ENCODE results near the gene SUGP1.
"Not testable (repeated sequence)": the region's sequence is repeated elsewhere in the genome, so short reads cannot be mapped to it uniquely, and the experiment has no call there.

The SUGP1 gene, protein sequence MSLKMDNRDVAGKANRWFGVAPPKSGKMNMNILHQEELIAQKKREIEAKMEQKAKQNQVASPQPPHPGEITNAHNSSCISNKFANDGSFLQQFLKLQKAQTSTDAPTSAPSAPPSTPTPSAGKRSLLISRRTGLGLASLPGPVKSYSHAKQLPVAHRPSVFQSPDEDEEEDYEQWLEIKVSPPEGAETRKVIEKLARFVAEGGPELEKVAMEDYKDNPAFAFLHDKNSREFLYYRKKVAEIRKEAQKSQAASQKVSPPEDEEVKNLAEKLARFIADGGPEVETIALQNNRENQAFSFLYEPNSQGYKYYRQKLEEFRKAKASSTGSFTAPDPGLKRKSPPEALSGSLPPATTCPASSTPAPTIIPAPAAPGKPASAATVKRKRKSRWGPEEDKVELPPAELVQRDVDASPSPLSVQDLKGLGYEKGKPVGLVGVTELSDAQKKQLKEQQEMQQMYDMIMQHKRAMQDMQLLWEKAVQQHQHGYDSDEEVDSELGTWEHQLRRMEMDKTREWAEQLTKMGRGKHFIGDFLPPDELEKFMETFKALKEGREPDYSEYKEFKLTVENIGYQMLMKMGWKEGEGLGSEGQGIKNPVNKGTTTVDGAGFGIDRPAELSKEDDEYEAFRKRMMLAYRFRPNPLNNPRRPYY

DNA sequence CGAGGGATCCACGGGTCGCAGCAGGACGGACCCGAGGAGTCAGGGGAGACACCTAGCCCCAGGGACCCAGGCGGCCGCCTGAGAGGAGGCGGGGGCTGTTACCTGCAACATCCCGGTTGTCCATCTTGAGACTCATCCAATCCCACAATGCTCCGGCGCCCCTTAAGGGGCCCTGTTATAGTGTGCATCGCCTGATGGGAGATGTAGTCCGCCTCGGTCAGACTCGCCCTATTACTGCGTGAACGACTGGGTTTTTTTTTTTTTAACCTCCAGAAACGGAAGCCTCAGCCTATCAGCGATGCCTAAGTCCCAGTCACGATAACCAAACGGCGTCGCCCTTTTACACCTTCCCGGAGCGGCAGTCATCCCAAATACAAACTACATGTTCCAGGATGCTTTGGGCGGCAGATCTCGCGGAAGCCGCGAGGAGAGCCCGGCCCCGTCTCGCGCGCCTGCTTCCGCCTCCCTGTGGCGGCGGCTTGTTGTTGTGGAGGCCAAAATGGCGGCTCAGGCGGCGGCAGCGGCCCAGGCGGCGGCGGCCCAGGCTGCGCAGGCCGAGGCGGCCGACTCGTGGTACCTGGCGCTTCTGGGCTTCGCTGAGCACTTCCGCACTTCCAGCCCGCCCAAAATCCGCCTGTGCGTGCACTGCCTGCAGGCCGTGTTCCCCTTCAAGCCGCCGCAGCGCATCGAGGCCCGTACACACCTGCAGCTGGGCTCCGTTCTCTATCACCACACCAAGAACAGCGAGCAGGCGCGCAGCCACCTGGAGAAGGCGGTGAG is at the start of gene SUGP1, which contains the start of gene MAU2:
Gene SUGP1, minus strand, starts transcription at position 149 of the 780 bp plus-strand sequence. Its CDS starts 13 bp downstream, at position 136.
Gene MAU2, plus strand, starts transcription at position 469 of the 780 bp plus-strand sequence. Its CDS starts 31 bp downstream, at position 500.
- peak; percentile 84 for DNase-seq (ENCODE audit: low read depth)

GRCh38 chr19:19368087-19368486 is 47.8 kb upstream of the SUGP1 start:
- DNase-seq (ENCODE audit: low read depth) = no peak

- peak; percentile 59 for DNase-seq (ENCODE audit: low read depth)
Measured at GRCh38 chr19:19366434-19367396, 46.4 kb upstream of the SUGP1 start.

DNA sequence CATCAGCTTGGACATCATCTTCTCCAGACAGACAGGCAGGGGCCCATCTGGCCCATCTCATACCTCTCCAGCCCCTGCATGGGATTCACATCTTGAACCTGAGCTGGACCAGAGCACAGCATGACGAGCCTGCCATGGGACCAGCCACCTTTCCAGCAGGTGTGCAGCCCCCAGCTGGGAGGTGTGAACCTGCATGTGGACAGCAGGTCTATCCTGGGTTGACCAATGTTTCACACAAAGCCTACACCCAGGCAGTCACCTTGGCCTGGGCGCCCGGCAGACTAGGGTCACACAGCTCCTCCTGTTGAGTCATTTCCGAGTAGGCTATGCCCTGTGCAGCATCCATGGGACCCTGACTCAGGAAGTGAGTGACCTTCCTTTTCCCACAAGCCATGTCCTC is 41.8 kb upstream of the SUGP1 start:
- no peak for DNase-seq (ENCODE audit: low read depth)

GRCh38 chr19:19361075-19361594 is 40.8 kb upstream of the SUGP1 start:
- peak; percentile 39 for DNase-seq (ENCODE audit: low read depth)

DNA sequence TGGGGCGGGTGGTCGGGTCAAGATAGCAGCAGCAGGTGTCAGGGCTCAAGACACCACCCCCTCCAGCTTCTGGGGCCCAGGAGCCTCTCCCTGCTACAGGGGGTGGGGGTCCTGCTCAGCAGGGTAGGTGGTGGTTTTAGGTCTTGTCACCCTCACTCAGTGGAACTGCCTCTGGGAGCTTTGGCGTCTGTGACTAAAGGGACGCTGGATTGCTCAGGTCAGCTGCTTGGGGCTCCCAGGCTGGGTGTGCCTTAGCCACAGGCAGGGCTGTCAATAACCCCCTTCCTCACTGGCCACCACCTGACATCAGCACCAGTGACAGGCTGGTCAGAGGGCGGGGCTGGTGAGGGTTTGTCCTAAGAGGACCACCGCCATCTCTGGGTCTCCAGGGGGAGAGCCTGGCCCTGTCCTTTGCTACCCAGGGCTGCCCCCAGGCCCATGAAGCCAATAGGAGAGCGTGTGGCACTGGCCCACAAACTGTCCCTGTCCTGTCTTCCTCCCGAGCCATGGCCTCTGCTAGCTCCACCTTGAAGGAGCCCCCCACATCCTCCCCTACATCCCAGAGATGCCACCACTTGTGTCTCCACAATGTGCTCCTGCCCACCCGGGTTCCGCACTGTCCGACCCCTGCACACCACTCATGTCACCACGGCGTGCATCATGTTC is 36.7 kb upstream of the SUGP1 start:
- no peak for DNase-seq (ENCODE audit: low read depth)

GRCh38 chr19:19356500-19356899 is 36.2 kb upstream of the SUGP1 start:
- DNase-seq (ENCODE audit: low read depth) = no peak

DNA sequence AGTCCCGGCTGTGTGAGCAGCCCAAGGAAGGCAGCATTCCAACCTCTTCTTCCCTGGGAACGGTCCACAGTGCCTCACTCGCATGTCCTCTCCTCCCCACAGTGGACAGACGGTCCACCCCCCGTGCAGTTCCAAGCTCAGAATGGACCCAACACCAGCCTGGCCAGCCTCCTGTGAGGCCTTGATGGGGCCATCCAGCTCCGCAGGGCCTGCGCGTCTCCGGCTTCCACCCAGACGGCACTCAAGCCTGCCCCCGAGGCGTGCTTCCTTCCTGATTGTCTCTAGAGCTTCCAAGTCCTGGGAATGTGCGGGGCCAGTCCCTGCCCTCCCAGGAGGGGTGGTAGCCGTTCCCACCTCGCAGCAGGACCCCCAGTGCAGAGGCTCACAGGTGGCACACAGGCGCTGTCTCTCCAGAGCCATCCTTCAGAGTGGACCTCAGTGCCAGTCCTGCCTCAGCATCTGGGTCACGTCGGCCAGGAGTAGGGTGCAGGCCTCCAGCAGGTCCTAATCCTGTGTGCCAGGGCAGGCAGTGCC is 35.4 kb upstream of the SUGP1 start:
- no peak for DNase-seq (ENCODE audit: low read depth)

DNA sequence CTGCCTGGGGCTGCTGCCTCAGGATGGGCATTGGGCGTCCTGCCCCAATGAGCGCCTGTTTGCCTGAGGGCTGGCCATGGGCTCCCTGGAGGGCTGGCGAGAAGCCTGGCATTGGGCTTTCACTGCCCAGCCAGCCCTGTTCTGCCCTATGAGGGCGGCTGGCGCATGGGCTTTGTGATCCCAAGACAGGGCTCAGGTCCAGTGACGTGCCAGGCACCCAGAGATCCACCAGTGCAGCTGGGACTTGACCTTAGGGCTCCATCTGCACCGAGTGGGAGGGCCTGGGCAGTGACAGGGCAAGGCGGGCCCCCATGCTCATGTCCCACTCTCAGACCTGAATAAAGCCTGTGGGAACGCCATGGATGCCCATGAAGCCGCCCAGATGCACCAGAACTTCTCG is 34.6 kb upstream of the SUGP1 start:
- no peak for DNase-seq (ENCODE audit: low read depth)

- no peak for DNase-seq (ENCODE audit: low read depth)
Measured at GRCh38 chr19:19354007-19354406, 33.7 kb upstream of the SUGP1 start.

DNA sequence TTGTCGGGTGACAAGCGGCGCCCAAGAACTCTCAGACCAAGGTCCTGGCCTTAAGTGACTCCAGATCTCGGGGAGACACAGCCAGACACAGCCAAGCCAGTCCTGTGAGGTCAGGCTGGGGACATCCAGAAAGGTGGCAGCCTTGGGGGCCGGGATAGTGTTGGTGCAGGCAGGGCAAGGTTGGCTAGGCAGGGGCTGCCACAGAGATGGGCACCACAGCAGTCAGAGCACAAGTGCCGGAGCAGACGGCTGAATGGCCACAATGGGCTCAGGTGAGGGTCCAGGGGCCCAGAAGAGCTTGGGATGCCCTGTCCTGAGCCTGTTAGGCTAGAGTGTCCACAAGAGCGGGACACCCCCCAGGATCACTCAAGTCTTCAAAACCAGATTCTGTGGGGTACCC is 32.5 kb upstream of the SUGP1 start:
- DNase-seq (ENCODE audit: low read depth) = no peak

GRCh38 chr19:19350756-19351155 is 30.4 kb upstream of the SUGP1 start:
- not testable (repeated sequence) for DNase-seq (ENCODE audit: low read depth)

GRCh38 chr19:19349365-19349764 is 29.1 kb upstream of the SUGP1 start:
- no peak for DNase-seq (ENCODE audit: low read depth)

- no peak for DNase-seq (ENCODE audit: low read depth)
Measured at GRCh38 chr19:19348266-19348665, 28.0 kb upstream of the SUGP1 start.

DNA sequence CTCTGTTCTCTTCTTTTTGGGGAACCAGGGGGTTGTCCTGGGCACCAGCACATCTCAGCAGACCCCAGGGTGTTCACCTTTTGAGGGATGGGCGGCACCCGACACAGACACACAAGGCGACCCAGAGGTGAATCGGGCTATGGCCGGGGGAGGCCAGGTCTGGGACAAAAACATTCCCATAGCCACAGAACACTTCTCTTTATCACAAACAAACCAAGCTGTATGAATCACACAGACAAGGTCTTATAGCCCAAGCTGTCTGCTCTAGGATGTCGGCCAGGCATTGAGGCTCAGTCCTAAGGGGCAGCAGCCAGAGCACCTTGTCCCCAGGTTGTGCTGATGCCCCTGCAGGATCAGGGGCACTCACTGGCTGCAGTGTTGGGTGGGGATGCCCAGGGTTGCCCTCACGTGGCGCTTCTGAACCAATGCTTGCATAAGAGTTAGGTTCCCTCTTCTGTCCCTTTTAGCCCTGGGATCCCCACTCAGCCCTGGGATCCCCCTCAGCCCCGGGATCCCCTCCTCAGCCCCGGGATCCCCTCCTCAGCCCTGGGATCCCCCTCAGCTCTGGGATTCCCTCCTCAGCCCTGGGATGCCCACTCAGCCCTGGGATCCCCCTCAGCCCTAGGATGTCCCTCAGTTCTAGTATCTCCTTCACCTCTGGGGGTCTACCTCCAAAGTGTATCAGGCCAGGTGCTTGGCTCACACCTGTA is 27.2 kb upstream of the SUGP1 start:
- DNase-seq (ENCODE audit: low read depth) = no peak

- DNase-seq (ENCODE audit: low read depth) = no peak
Measured at GRCh38 chr19:19345970-19346369, 25.7 kb upstream of the SUGP1 start.

- DNase-seq (ENCODE audit: low read depth) = no peak
Measured at GRCh38 chr19:19345232-19345631, 24.9 kb upstream of the SUGP1 start.

DNA sequence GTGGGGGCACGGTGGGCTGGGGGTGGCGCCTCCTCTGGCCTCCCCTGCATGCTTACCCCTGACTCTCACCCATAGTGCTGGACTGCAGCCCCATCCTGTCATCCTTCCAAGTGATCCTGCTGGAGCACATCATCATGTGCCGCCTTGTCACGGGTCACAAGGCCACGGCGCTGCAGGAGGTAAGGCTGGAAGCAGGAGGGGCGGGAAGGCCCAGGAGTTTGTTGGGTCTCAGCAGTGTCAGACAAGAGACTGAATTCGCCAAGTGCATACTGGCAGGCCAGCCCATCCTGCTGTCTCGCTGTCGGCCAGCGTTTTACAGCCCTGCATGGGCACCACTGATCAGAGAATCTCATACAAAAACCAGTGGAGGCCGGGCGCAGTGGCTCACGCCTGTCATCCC is 23.5 kb upstream of the SUGP1 start:
- no peak for DNase-seq (ENCODE audit: low read depth)

GRCh38 chr19:19343016-19343362 is 22.7 kb upstream of the SUGP1 start:
- no peak for DNase-seq (ENCODE audit: low read depth)
